MCF 10A (cell line): Measurements from ENCODE around the gene RGP1. TPM values are rescaled to one million over a fixed set of nuclear protein-coding genes. Genes with fewer than 3 reads are reported as not detected.

ENCODE experiments used
- BruUV-seq: library from RNA; stranded (reverse); fragments of 400-500 nt; replicated peaks from 2 replicates; lab custom pipeline; 2021; lab: Mats Ljungman, UMichigan
- CTCF ChIA-PET: fragments of 300-600 bp; sonication (Branson Sonifier 250); formaldehyde crosslinking; extraction: SDS; loops from one replicate; lab custom pipeline; 2021; ENCODE audit warnings: antibody characterized with exemption, inconsistent platforms; lab: Yijun Ruan, JAX
- POLR2A ChIA-PET: fragments of 300-600, 350-650 bp; sonication (Branson Sonifier 250); formaldehyde crosslinking; extraction: SDS; loops from one replicate; lab custom pipeline; 2020; ENCODE audit warnings: antibody characterized with exemption, inconsistent platforms; lab: Yijun Ruan, JAX
- DNase-seq: peaks from one replicate; pipeline ENCODE4 v3.0.0-alpha.2; 2018; ENCODE audit not compliant: unreplicated experiment
- H3K27ac Mint-ChIP-seq: one replicate; pipeline ENCODE4 v1.8.0; 2022; ENCODE audit warnings: mild to moderate bottlenecking, low read depth, mixed read lengths; ENCODE audit not compliant: unreplicated experiment
- H3K27me3 Mint-ChIP-seq: one replicate; pipeline ENCODE4 v1.8.0; 2022; ENCODE audit warnings: mixed read lengths; ENCODE audit not compliant: insufficient read depth, unreplicated experiment
- H3K36me3 Mint-ChIP-seq: one replicate; pipeline ENCODE4 v1.8.0; 2022; ENCODE audit warnings: mild to moderate bottlenecking, moderate library complexity, mixed read lengths; ENCODE audit not compliant: insufficient read depth, unreplicated experiment
- H3K4me1 Mint-ChIP-seq: one replicate; pipeline ENCODE4 v1.8.0; 2022; ENCODE audit warnings: mixed read lengths; ENCODE audit not compliant: insufficient read depth, unreplicated experiment
- H3K4me3 Mint-ChIP-seq: one replicate; pipeline ENCODE4 v1.8.0; 2022; ENCODE audit warnings: mild to moderate bottlenecking, moderate library complexity, mixed read lengths; ENCODE audit not compliant: unreplicated experiment
- H3K9me3 Mint-ChIP-seq: one replicate; pipeline ENCODE4 v1.8.0; 2022; ENCODE audit warnings: mixed read lengths; ENCODE audit not compliant: unreplicated experiment
- intact Hi-C: fragments of 100-400 bp; cut with micrococcal nuclease; formaldehyde crosslinking; loops from 2 replicates; pipeline ENCODE4 v1.14.1; 2022
- total RNA-seq: library from RNA; stranded (reverse); gene quantifications from 2 replicates; pipeline ENCODE4 v1.2.3, GENCODE V29; 2022
- TF ChIP-seq, protein P1 (sequence below): fragments of 200-600 bp; IDR thresholded peaks from one replicate; pipeline ENCODE4 v1.8.0; 2022; ENCODE audit warnings: antibody characterized with exemption, mild to moderate bottlenecking; ENCODE audit not compliant: unreplicated experiment

The RGP1 gene
- total RNA-seq, 1 experiment from 2014 or later: 35.8 TPM

GRCh38 chr9:35757226-35757891, 8.3 kb downstream of the RGP1 start:
- peaks cover 20% of the 10 kb centered on the region for H3K4me1 Mint-ChIP-seq
- ChIA-PET POLR2A (interaction anchor here (0.6 to 4.9 kb wide), 7 partner anchors 9 to 1052 kb away, joined by 3 to 48 read pairs (median 4); partner anchors contain the start of genes CREB3, GBA2, RGP1 and TLN1), CTCF (interaction anchor here (0.6 to 2.8 kb wide), 12 partner anchors 10 to 154 kb away, joined by 3 to 17 read pairs (median 4); no protein-coding TSS in a partner anchor)
- H3K27me3 Mint-ChIP-seq: no peaks in the 10 kb centered on the region
- H3K4me3 Mint-ChIP-seq: peak overlapping the region; percentile 97
- DNase-seq: peak; percentile 74
- TF ChIP-seq, protein P1, sequence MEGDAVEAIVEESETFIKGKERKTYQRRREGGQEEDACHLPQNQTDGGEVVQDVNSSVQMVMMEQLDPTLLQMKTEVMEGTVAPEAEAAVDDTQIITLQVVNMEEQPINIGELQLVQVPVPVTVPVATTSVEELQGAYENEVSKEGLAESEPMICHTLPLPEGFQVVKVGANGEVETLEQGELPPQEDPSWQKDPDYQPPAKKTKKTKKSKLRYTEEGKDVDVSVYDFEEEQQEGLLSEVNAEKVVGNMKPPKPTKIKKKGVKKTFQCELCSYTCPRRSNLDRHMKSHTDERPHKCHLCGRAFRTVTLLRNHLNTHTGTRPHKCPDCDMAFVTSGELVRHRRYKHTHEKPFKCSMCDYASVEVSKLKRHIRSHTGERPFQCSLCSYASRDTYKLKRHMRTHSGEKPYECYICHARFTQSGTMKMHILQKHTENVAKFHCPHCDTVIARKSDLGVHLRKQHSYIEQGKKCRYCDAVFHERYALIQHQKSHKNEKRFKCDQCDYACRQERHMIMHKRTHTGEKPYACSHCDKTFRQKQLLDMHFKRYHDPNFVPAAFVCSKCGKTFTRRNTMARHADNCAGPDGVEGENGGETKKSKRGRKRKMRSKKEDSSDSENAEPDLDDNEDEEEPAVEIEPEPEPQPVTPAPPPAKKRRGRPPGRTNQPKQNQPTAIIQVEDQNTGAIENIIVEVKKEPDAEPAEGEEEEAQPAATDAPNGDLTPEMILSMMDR: no peak
- H3K9me3 Mint-ChIP-seq: no peaks in the 10 kb centered on the region
- BruUV-seq: no TSS peak
- peak overlapping the region; percentile 98 for H3K27ac Mint-ChIP-seq
- H3K36me3 Mint-ChIP-seq: peaks cover 29% of the 10 kb centered on the region
- intact Hi-C loops: loop anchor here (2.0 kb wide), 1 partner anchor 25 kb away; the partner anchor contains the start of genes CREB3 and TLN1

DNA sequence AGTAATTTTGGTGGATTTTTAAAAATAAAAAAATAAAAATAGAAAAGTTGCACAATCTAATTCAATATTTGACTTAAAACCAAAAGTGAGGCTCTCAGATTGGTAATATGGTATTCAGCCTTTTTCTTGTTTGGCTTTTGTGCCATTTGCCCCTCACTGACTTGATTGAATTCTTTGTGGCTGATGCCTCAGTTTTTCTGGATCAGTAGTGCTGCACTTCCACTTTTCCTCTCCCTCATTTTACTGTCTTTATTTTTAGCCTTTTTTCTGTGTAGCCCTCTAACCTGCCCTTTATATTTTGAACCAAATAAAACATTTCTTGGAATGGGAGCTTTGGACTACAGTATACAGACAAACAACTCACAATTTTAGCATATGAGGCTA, 8.8 kb downstream of the RGP1 start:
- BruUV-seq: TSS peak; percentile 18
- peak overlapping the region; percentile 97 for H3K4me3 Mint-ChIP-seq
- intact Hi-C loops: loop anchor here (2.0 kb wide), 1 partner anchor 25 kb away; the partner anchor contains the start of genes CREB3 and TLN1
- no peaks in the 10 kb centered on the region for H3K9me3 Mint-ChIP-seq
- TF ChIP-seq, protein P1: no peak
- H3K4me1 Mint-ChIP-seq: peaks cover 20% of the 10 kb centered on the region
- no peak for DNase-seq
- ChIA-PET POLR2A (interaction anchor here (0.7 to 4.9 kb wide), 7 partner anchors 10 to 93 kb away, joined by 3 to 48 read pairs (median 4); partner anchors contain the start of genes ARHGEF39, CREB3, GBA2 and RGP1), CTCF (interaction anchor here (0.6 to 2.8 kb wide), 4 partner anchors 11 to 356 kb away, joined by 3 to 17 read pairs (median 4); no protein-coding TSS in a partner anchor)
- H3K36me3 Mint-ChIP-seq: peaks cover 26% of the 10 kb centered on the region
- H3K27ac Mint-ChIP-seq: peak overlapping the region; percentile 98
- H3K27me3 Mint-ChIP-seq: no peaks in the 10 kb centered on the region

GRCh38 chr9:35758475-35759050, 9.5 kb downstream of the RGP1 start:
- no peak for DNase-seq
- ChIA-PET CTCF (interaction anchor here (0.6 to 2.8 kb wide), 5 partner anchors 11 to 356 kb away, joined by 3 to 17 read pairs (median 4); no protein-coding TSS in a partner anchor), POLR2A (interaction anchor here (0.7 to 4.9 kb wide), 10 partner anchors 10 to 101 kb away, joined by 3 to 48 read pairs (median 4); partner anchors contain the start of genes ARHGEF39, CCDC107, CREB3 and GBA2)
- TF ChIP-seq, protein P1: no peak
- BruUV-seq: no TSS peak
- Mint-ChIP-seq H3K4me1 (peaks cover 20% of the 10 kb centered on the region), H3K4me3 (peak overlapping the region; percentile 1), H3K36me3 (peaks cover 19% of the 10 kb centered on the region), H3K9me3 (no peaks in the 10 kb centered on the region), H3K27me3 (no peaks in the 10 kb centered on the region), H3K27ac (peak overlapping the region; percentile 4)
- intact Hi-C loops: no loop called here

- Mint-ChIP-seq H3K27me3 (no peaks in the 10 kb centered on the region), H3K4me1 (peaks cover 20% of the 10 kb centered on the region), H3K36me3 (peaks cover 14% of the 10 kb centered on the region), H3K4me3 (no peak overlapping the region), H3K9me3 (no peaks in the 10 kb centered on the region), H3K27ac (no peak overlapping the region)
- DNase-seq: no peak
- CTCF ChIA-PET: interaction anchor here (1.3 kb wide), 1 partner anchor 27 kb away, joined by 3 read pairs; no protein-coding TSS in a partner anchor
- TF ChIP-seq, protein P1: no peak
- no TSS peak for BruUV-seq
- POLR2A ChIA-PET: interaction anchor here (1.2 to 4.9 kb wide), 4 partner anchors 9 to 28 kb away, joined by 4 to 48 read pairs (median 16); partner anchors contain the start of genes CREB3, GBA2, RGP1 and TLN1
- intact Hi-C loops: no loop called here
These were observed 10.7 kb downstream of the RGP1 start for GRCh38 chr9:35759795-35760194.
